EH (cell line): Measurements from ENCODE around the gene GLCCI1.

Experiments
- DNase-seq: peaks from one replicate; pipeline ENCODE4 v3.0.0-alpha.2; 2015; ENCODE audit warnings: low read depth

The GLCCI1 gene

GRCh38 chr7:7962851-7963250 lies 5.7 kb upstream of the GLCCI1 start:
- DNase-seq: peak; percentile 89

GRCh38 chr7:7964250-7964649 lies 4.3 kb upstream of the GLCCI1 start:
- no peak for DNase-seq

GRCh38 chr7:7964691-7965090 lies 3.9 kb upstream of the GLCCI1 start:
- no peak for DNase-seq

- DNase-seq: no peak
Observed at GRCh38 chr7:7965301-7965700, 3.3 kb upstream of the GLCCI1 start.

- DNase-seq: no peak
Observed at GRCh38 chr7:7966141-7966734, 2.4 kb upstream of the GLCCI1 start.

- no peak for DNase-seq
Observed at GRCh38 chr7:7967886-7968543, 581 bp upstream of the GLCCI1 start.

GRCh38 chr7:7969306-7970236 lies 975 bp downstream of the GLCCI1 start:
- DNase-seq: peak; percentile 57

GRCh38 chr7:7970237-7970530 lies 1.6 kb downstream of the GLCCI1 start:
- no peak for DNase-seq

GRCh38 chr7:7970531-7971307 lies 2.1 kb downstream of the GLCCI1 start:
- peak; percentile 44 for DNase-seq

GRCh38 chr7:7971308-7972040 lies 2.9 kb downstream of the GLCCI1 start:
- DNase-seq: no peak

- no peak for DNase-seq
Observed at GRCh38 chr7:7972128-7972527, 3.5 kb downstream of the GLCCI1 start.

- DNase-seq: no peak
Observed at GRCh38 chr7:7972922-7973594, 4.5 kb downstream of the GLCCI1 start.

GRCh38 chr7:7976677-7977076 lies 8.1 kb downstream of the GLCCI1 start:
- DNase-seq: no peak

GRCh38 chr7:7977774-7978173 lies 9.2 kb downstream of the GLCCI1 start:
- DNase-seq: peak; percentile 57

GRCh38 chr7:7978860-7979259 lies 10.3 kb downstream of the GLCCI1 start:
- DNase-seq: no peak

GRCh38 chr7:7979558-7979957 lies 11.0 kb downstream of the GLCCI1 start:
- no peak for DNase-seq

GRCh38 chr7:7980134-7980533 lies 11.5 kb downstream of the GLCCI1 start:
- no peak for DNase-seq

GRCh38 chr7:7982904-7983303 lies 14.3 kb downstream of the GLCCI1 start:
- no peak for DNase-seq

- DNase-seq: no peak
Observed at GRCh38 chr7:7984424-7984823, 15.8 kb downstream of the GLCCI1 start.

- no peak for DNase-seq
Observed at GRCh38 chr7:7988706-7989105, 20.1 kb downstream of the GLCCI1 start.

GRCh38 chr7:7989133-7989532 lies 20.5 kb downstream of the GLCCI1 start:
- DNase-seq: no peak
